CD8-positive, alpha-beta memory T cell (primary cell): ENCODE results near the gene KCNB1. TPM values are rescaled to one million over a fixed set of nuclear protein-coding genes. Genes with fewer than 3 reads are reported as not detected.

Source experiments
- CTCF ChIA-PET: fragments of 350-600 bp; sonication (Branson Sonifier 250); formaldehyde crosslinking; loops from one replicate; lab custom pipeline; 2021; ENCODE audit warnings: antibody characterized with exemption; lab: Charles Lee
- POLR2A ChIA-PET: fragments of 350-600 bp; sonication (Branson Sonifier 250); formaldehyde crosslinking; loops from one replicate; lab custom pipeline; 2021; ENCODE audit warnings: antibody characterized with exemption; lab: Charles Lee
- DNase-seq, 5 donors: peaks; one replicate each; pipeline versions ENCODE4 v3.0.0 to v3.0.0-alpha.2; 2020 to 2022; ENCODE audit warnings: mixed read lengths in 1 of 5
- H3K27ac ChIP-seq: one replicate; pipeline ENCODE4 v1.7.0; 2013; ENCODE audit warnings: low read depth, mild to moderate bottlenecking, low read length, moderate library complexity
- H3K27me3 ChIP-seq: 2 replicates; pipeline ENCODE4 v1.7.0; 2013; ENCODE audit warnings: low read length, mild to moderate bottlenecking; ENCODE audit not compliant: insufficient read depth, poor library complexity, severe bottlenecking
- H3K36me3 ChIP-seq: 2 replicates; pipeline ENCODE4 v1.7.0; 2013; ENCODE audit warnings: mild to moderate bottlenecking, low read length, moderate library complexity; ENCODE audit not compliant: insufficient read depth
- H3K4me1 ChIP-seq: 2 replicates; pipeline ENCODE4 v1.7.0; 2013; ENCODE audit warnings: mild to moderate bottlenecking, low read length, moderate library complexity; ENCODE audit not compliant: insufficient read depth
- H3K4me3 ChIP-seq: 2 replicates; pipeline ENCODE4 v1.7.0; 2013; ENCODE audit warnings: mild to moderate bottlenecking, low read length
- H3K9me3 ChIP-seq: 2 replicates; pipeline ENCODE4 v1.7.0; 2013; ENCODE audit warnings: mild to moderate bottlenecking, low read length
- H3K27ac Mint-ChIP-seq, 8 donors: one replicate each; pipeline ENCODE4 v1.8.0; 2020 to 2021; ENCODE audit warnings: mixed read lengths in 8 of 8, mild to moderate bottlenecking in 6 of 8, inconsistent platforms in 3 of 8, moderate library complexity in 3 of 8
- H3K27me3 Mint-ChIP-seq, 2 donors: one replicate each; pipeline ENCODE4 v1.8.0; 2020 to 2021; ENCODE audit warnings: mixed read lengths in 2 of 2, mild to moderate bottlenecking in 1 of 2, moderate library complexity in 1 of 2
- H3K36me3 Mint-ChIP-seq, 3 donors: one replicate each; pipeline ENCODE4 v1.8.0; 2020 to 2021; ENCODE audit warnings: mixed read lengths in 3 of 3, inconsistent platforms in 1 of 3, mild to moderate bottlenecking in 1 of 3
- H3K4me1 Mint-ChIP-seq, 3 donors: one replicate each; pipeline ENCODE4 v1.8.0; 2020 to 2021; ENCODE audit warnings: mixed read lengths in 3 of 3, inconsistent platforms in 1 of 3, mild to moderate bottlenecking in 1 of 3
- H3K4me3 Mint-ChIP-seq, 7 donors: one replicate each; pipeline ENCODE4 v1.8.0; 2020 to 2021; ENCODE audit warnings: mixed read lengths in 7 of 7, mild to moderate bottlenecking in 6 of 7, moderate library complexity in 4 of 7, inconsistent platforms in 2 of 7
- H3K9me3 Mint-ChIP-seq, 5 donors: one replicate each; pipeline ENCODE4 v1.8.0; 2020 to 2022; ENCODE audit warnings: mixed read lengths in 5 of 5, mild to moderate bottlenecking in 3 of 5, moderate library complexity in 2 of 5, inconsistent platforms in 1 of 5
- polyA plus RNA-seq: library from polyadenylated mRNA; unstranded; fragments of 300-500 nt; fragmentation: Illumina TruSeq; gene quantifications from one replicate; pipeline ENCODE4 v1.2.3, GENCODE V29; 2021
- total RNA-seq, 2 experiments: library from RNA; stranded (reverse); gene quantifications; one replicate each; pipeline ENCODE4 v1.2.3, GENCODE V29; 2021

The KCNB1 gene
- total and polyA plus RNA-seq, 3 experiments from 2014 or later = 0.77 TPM; not detected in 2

- Histone ChIP-seq H3K36me3 (no peaks in the 10 kb centered on the region), H3K27me3 (peaks cover 6% of the 10 kb centered on the region), H3K27ac (no peak overlapping the region), H3K9me3 (no peaks in the 10 kb centered on the region), H3K4me3 (no peak overlapping the region), H3K4me1 (no peaks in the 10 kb centered on the region)
- H3K9me3 Mint-ChIP-seq = no peaks in the 10 kb centered on the region
- no peaks in the 10 kb centered on the region for H3K4me1 Mint-ChIP-seq
- H3K36me3 Mint-ChIP-seq = no peaks in the 10 kb centered on the region
- peak in 1 of 5 donors; percentile 25 for DNase-seq
- CTCF ChIA-PET = no interaction called here
- no peak overlapping the region for H3K27ac Mint-ChIP-seq
- POLR2A ChIA-PET = no interaction called here
- peaks cover 21 to 64% of the 10 kb centered on the region in 2 donors for H3K27me3 Mint-ChIP-seq
- no peak overlapping the region for H3K4me3 Mint-ChIP-seq
Observed at GRCh38 chr20:49445176-49445575, 37.3 kb downstream of the KCNB1 start.

GRCh38 chr20:49444553-49444990, 37.9 kb downstream of the KCNB1 start:
- CTCF ChIA-PET = no interaction called here
- POLR2A ChIA-PET = no interaction called here

GRCh38 chr20:49437057-49437456, 45.4 kb downstream of the KCNB1 start:
- H3K4me3 Mint-ChIP-seq = no peak overlapping the region
- CTCF ChIA-PET = no interaction called here
- H3K9me3 Mint-ChIP-seq = no peaks in the 10 kb centered on the region
- no peaks in the 10 kb centered on the region for H3K4me1 Mint-ChIP-seq
- Histone ChIP-seq H3K36me3 (no peaks in the 10 kb centered on the region), H3K4me3 (no peak overlapping the region), H3K9me3 (no peaks in the 10 kb centered on the region), H3K27me3 (no peaks in the 10 kb centered on the region), H3K4me1 (no peaks in the 10 kb centered on the region), H3K27ac (no peak overlapping the region)
- peaks cover 14 to 39% of the 10 kb centered on the region in 2 donors for H3K27me3 Mint-ChIP-seq
- H3K36me3 Mint-ChIP-seq = no peaks in the 10 kb centered on the region
- no peak overlapping the region for H3K27ac Mint-ChIP-seq
- peak in 1 of 5 donors; percentile 19 for DNase-seq
- POLR2A ChIA-PET = no interaction called here

More at GRCh38 chr20:49444553-49444990, 37.9 kb downstream of the KCNB1 start:
- Histone ChIP-seq H3K27me3 (peaks cover 6% of the 10 kb centered on the region), H3K4me3 (no peak overlapping the region), H3K27ac (no peak overlapping the region), H3K36me3 (no peaks in the 10 kb centered on the region), H3K9me3 (no peaks in the 10 kb centered on the region), H3K4me1 (no peaks in the 10 kb centered on the region)
- Mint-ChIP-seq H3K27ac (no peak overlapping the region), H3K36me3 (no peaks in the 10 kb centered on the region), H3K27me3 (peaks cover 22 to 68% of the 10 kb centered on the region in 2 donors), H3K4me3 (no peak overlapping the region), H3K4me1 (no peaks in the 10 kb centered on the region), H3K9me3 (no peaks in the 10 kb centered on the region)
- peak in 1 of 5 donors; percentile 6 for DNase-seq

- no peaks in the 10 kb centered on the region for H3K27me3 ChIP-seq
- H3K9me3 Mint-ChIP-seq = no peaks in the 10 kb centered on the region
- no peaks in the 10 kb centered on the region for H3K4me1 Mint-ChIP-seq
- no peak overlapping the region for H3K27ac ChIP-seq
- no peaks in the 10 kb centered on the region for H3K36me3 Mint-ChIP-seq
- no peak overlapping the region for H3K4me3 ChIP-seq
- POLR2A ChIA-PET = no interaction called here
- H3K36me3 ChIP-seq = no peaks in the 10 kb centered on the region
- no peaks in the 10 kb centered on the region for H3K9me3 ChIP-seq
- H3K27ac Mint-ChIP-seq = no peak overlapping the region
- CTCF ChIA-PET = no interaction called here
- peaks cover 13 to 37% of the 10 kb centered on the region in 2 donors for H3K27me3 Mint-ChIP-seq
- no peak overlapping the region for H3K4me3 Mint-ChIP-seq
- DNase-seq = peak in 1 of 5 donors; percentile 29
- no peaks in the 10 kb centered on the region for H3K4me1 ChIP-seq
Observed at GRCh38 chr20:49435639-49436038, 46.8 kb downstream of the KCNB1 start.

GRCh38 chr20:49433333-49433732, 49.1 kb downstream of the KCNB1 start:
- Histone ChIP-seq H3K4me3 (no peak overlapping the region), H3K27me3 (no peaks in the 10 kb centered on the region), H3K27ac (no peak overlapping the region), H3K4me1 (no peaks in the 10 kb centered on the region), H3K9me3 (no peaks in the 10 kb centered on the region), H3K36me3 (no peaks in the 10 kb centered on the region)
- H3K9me3 Mint-ChIP-seq = no peaks in the 10 kb centered on the region
- H3K27ac Mint-ChIP-seq = no peak overlapping the region
- no peak overlapping the region for H3K4me3 Mint-ChIP-seq
- no peaks in the 10 kb centered on the region for H3K4me1 Mint-ChIP-seq
- peaks cover 11 to 35% of the 10 kb centered on the region in 2 donors for H3K27me3 Mint-ChIP-seq
- peaks cover 0 to 1% (median 0%) of the 10 kb centered on the region in 3 donors for H3K36me3 Mint-ChIP-seq
- CTCF ChIA-PET = no interaction called here
- POLR2A ChIA-PET = no interaction called here
- DNase-seq = peak in 1 of 5 donors; percentile 25

GRCh38 chr20:49432550-49432949, 49.9 kb downstream of the KCNB1 start:
- Mint-ChIP-seq H3K9me3 (no peaks in the 10 kb centered on the region), H3K27me3 (peaks cover 8 to 34% of the 10 kb centered on the region in 2 donors), H3K4me1 (no peaks in the 10 kb centered on the region), H3K36me3 (peaks cover 0 to 1% (median 0%) of the 10 kb centered on the region in 3 donors), H3K4me3 (no peak overlapping the region), H3K27ac (no peak overlapping the region)
- no peaks in the 10 kb centered on the region for H3K9me3 ChIP-seq
- no peak overlapping the region for H3K27ac ChIP-seq
- peak in 1 of 5 donors; percentile 4 for DNase-seq
- H3K27me3 ChIP-seq = no peaks in the 10 kb centered on the region
- H3K4me3 ChIP-seq = no peak overlapping the region
- ChIA-PET POLR2A (no interaction called here), CTCF (no interaction called here)
- H3K4me1 ChIP-seq = no peaks in the 10 kb centered on the region
- no peaks in the 10 kb centered on the region for H3K36me3 ChIP-seq

- H3K27ac ChIP-seq = no peak overlapping the region
- H3K4me1 ChIP-seq = no peaks in the 10 kb centered on the region
- ChIA-PET POLR2A (no interaction called here), CTCF (no interaction called here)
- H3K4me3 ChIP-seq = no peak overlapping the region
- Mint-ChIP-seq H3K27me3 (peaks cover 6 to 24% of the 10 kb centered on the region in 2 donors), H3K9me3 (no peaks in the 10 kb centered on the region), H3K36me3 (peaks cover 0 to 1% (median 0%) of the 10 kb centered on the region in 3 donors), H3K27ac (no peak overlapping the region), H3K4me3 (no peak overlapping the region), H3K4me1 (no peaks in the 10 kb centered on the region)
- no peaks in the 10 kb centered on the region for H3K36me3 ChIP-seq
- no peak for DNase-seq
- H3K27me3 ChIP-seq = no peaks in the 10 kb centered on the region
- no peaks in the 10 kb centered on the region for H3K9me3 ChIP-seq
Observed at GRCh38 chr20:49431329-49431728, 51.1 kb downstream of the KCNB1 start.

GRCh38 chr20:49430320-49430719, 52.1 kb downstream of the KCNB1 start:
- no peak overlapping the region for H3K27ac ChIP-seq
- H3K27me3 ChIP-seq = no peaks in the 10 kb centered on the region
- Mint-ChIP-seq H3K27ac (peak overlapping the region in 1 of 8 donors; percentile 1), H3K36me3 (peaks cover 0 to 1% (median 0%) of the 10 kb centered on the region in 3 donors), H3K27me3 (peaks cover 7 to 24% of the 10 kb centered on the region in 2 donors), H3K4me1 (no peaks in the 10 kb centered on the region), H3K4me3 (no peak overlapping the region), H3K9me3 (no peaks in the 10 kb centered on the region)
- H3K4me3 ChIP-seq = no peak overlapping the region
- no peaks in the 10 kb centered on the region for H3K36me3 ChIP-seq
- no peaks in the 10 kb centered on the region for H3K4me1 ChIP-seq
- DNase-seq = no peak
- ChIA-PET CTCF (no interaction called here), POLR2A (no interaction called here)
- no peaks in the 10 kb centered on the region for H3K9me3 ChIP-seq
